K562 (cell line): Measurements from ENCODE around the gene LPCAT1. TPM values are rescaled to one million over a fixed set of nuclear protein-coding genes. Genes with fewer than 3 reads are reported as not detected.

ENCODE experiments used
- CC2D1A ChIP-seq: fragments of 450-650 bp; IDR thresholded peaks from 2 replicates; pipeline ENCODE4 v1.6.1; 2017; ENCODE audit warnings: mild to moderate bottlenecking
- CTBP1 ChIP-seq: fragments of 450-650 bp; IDR thresholded peaks from 2 replicates; pipeline ENCODE4 v1.6.1; 2016; ENCODE audit warnings: borderline replicate concordance
- HDAC8 ChIP-seq: fragments of 450-650 bp; IDR thresholded peaks from 2 replicates; pipeline ENCODE4 v1.6.1; 2016; ENCODE audit warnings: mild to moderate bottlenecking, missing genetic modification characterization, moderate library complexity, missing compliant biosample characterization
- NFE2 ChIP-seq: IDR thresholded peaks from 2 replicates; pipeline ENCODE4 v1.6.1; 2014; ENCODE audit warnings: antibody characterized with exemption, low read depth
- RBFOX2 ChIP-seq: fragments of 200-400 bp; formaldehyde crosslinking; IDR thresholded peaks from 2 replicates; pipeline ENCODE4 v1.6.1; 2017; ENCODE audit warnings: low read depth, mild to moderate bottlenecking, low read length, moderate library complexity
- SUPT5H ChIP-seq: fragments of 450-650 bp; IDR thresholded peaks from 2 replicates; pipeline ENCODE4 v1.6.1; 2016
- TAF15 ChIP-seq: fragments of 200-400 bp; formaldehyde crosslinking; IDR thresholded peaks from 2 replicates; pipeline ENCODE4 v1.6.1; 2017; ENCODE audit warnings: mild to moderate bottlenecking, low read depth, low read length, moderate library complexity
- ZNF197 ChIP-seq: fragments of 200-800 bp; sonication (Bioruptor generic); IDR thresholded peaks from 2 replicates; pipeline ENCODE4 v1.6.1; 2016; ENCODE audit warnings: low read depth, missing genetic modification characterization, missing compliant biosample characterization
- ZZZ3 ChIP-seq: fragments of 450-650 bp; IDR thresholded peaks from 2 replicates; pipeline ENCODE4 v1.6.1; 2016; ENCODE audit warnings: antibody characterized with exemption, mild to moderate bottlenecking, moderate library complexity
- polyA plus RNA-seq, 8 experiments: library from polyadenylated mRNA; depleted of rRNA in 4 of 8; stranded (reverse) in 5 of 8; unstranded in 3 of 8; fragments of >200 nt; fragmentation: Nextera tagmentation in 2 of 8; fragmentation: Illumina TruSeq in 1 of 8; extraction: Ambion mirVana in 2 of 8; extraction: Trizol in 1 of 8; gene quantifications; 2 replicates each; pipeline versions ENCODE4 v1.2.1 to v1.2.3, GENCODE V29; 2011 to 2014; ENCODE audit warnings: inconsistent platforms in 1 of 8, missing spikeins in 1 of 8
- total RNA-seq, 7 experiments: library from RNA; depleted of rRNA in 6 of 7; stranded (reverse); fragments of >200 nt in 6 of 7; fragmentation: Illumina TruSeq in 2 of 7; extraction: Trizol in 2 of 7; gene quantifications; 2 replicates each; pipeline versions ENCODE4 v1.2.1 to v1.2.3, GENCODE V29; 2011 to 2021; ENCODE audit warnings: low replicate concordance in 1 of 7
- TF ChIP-seq, protein P1 (sequence below): fragments of 250-450 bp; sonication (Bioruptor Pico); IDR thresholded peaks from 2 replicates; pipeline ENCODE4 v1.8.0; 2021; ENCODE audit warnings: borderline replicate concordance, mild to moderate bottlenecking, moderate library complexity; ENCODE audit not compliant: poor library complexity, severe bottlenecking
- TF ChIP-seq, protein P2 (sequence below): fragments of 450-650 bp; IDR thresholded peaks from 2 replicates; pipeline ENCODE4 v1.6.1; 2018; ENCODE audit warnings: mild to moderate bottlenecking, low read depth; ENCODE audit not compliant: partially characterized antibody
- TF ChIP-seq, protein P3 (sequence below): fragments of 450-650 bp; IDR thresholded peaks from 2 replicates; pipeline ENCODE4 v1.6.1; 2018; ENCODE audit not compliant: partially characterized antibody

Gene LPCAT1
- total and polyA plus RNA-seq, 9 of the 15 experiments (the other 6 are each of a cell fraction or from before 2014, with no cell fraction given): 0.14 to 18.4 (median 13.9) TPM

DNA sequence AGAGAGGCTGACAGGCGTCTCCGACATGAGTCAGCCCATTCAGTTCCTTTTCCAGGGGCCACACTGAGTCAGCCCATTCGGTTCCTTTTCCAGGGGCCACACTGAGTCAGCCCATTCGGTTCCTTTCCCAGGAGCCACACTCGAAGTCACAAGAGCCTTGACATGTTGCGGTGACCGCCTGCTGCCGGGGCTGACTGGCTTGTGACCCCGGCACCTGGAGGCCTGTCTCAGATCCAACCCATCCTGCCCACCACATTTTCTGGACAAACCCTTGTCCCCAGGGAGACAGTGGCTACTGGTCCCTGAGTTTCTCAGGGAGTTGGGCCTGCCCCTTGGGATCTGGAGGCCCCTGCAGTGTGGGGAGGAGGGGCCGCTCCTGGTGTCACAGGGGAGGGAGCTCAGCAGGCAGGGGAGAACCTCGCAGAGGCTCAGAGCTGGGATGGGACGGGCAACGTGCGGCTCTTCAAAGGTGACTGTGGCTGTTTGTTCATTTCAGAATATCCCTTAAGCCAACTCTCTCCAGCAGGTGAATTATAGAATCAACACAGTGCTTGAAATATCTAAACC is 40.5 kb upstream of the LPCAT1 start (continued):
- TF ChIP-seq, protein P1, sequence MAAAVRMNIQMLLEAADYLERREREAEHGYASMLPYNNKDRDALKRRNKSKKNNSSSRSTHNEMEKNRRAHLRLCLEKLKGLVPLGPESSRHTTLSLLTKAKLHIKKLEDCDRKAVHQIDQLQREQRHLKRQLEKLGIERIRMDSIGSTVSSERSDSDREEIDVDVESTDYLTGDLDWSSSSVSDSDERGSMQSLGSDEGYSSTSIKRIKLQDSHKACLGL (CRISPR knock-in tag): no peak
- TF ChIP-seq ZNF197 (CRISPR knock-in tag) (no peak), CC2D1A (no peak), CTBP1 (no peak), RBFOX2 (no peak), TAF15 (no peak), NFE2 (peak; percentile 45), SUPT5H (no peak), HDAC8 (tag) (no peak), ZZZ3 (no peak)
- TF ChIP-seq, protein P2, sequence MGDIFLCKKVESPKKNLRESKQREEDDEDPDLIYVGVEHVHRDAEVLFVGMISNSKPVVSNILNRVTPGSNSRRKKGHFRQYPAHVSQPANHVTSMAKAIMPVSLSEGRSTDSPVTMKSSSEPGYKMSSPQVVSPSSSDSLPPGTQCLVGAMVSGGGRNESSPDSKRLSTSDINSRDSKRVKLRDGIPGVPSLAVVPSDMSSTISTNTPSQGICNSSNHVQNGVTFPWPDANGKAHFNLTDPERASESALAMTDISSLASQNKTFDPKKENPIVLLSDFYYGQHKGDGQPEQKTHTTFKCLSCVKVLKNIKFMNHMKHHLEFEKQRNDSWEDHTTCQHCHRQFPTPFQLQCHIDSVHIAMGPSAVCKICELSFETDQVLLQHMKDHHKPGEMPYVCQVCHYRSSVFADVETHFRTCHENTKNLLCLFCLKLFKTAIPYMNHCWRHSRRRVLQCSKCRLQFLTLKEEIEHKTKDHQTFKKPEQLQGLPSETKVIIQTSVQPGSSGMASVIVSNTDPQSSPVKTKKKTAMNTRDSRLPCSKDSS: no peak
- TF ChIP-seq, protein P3, sequence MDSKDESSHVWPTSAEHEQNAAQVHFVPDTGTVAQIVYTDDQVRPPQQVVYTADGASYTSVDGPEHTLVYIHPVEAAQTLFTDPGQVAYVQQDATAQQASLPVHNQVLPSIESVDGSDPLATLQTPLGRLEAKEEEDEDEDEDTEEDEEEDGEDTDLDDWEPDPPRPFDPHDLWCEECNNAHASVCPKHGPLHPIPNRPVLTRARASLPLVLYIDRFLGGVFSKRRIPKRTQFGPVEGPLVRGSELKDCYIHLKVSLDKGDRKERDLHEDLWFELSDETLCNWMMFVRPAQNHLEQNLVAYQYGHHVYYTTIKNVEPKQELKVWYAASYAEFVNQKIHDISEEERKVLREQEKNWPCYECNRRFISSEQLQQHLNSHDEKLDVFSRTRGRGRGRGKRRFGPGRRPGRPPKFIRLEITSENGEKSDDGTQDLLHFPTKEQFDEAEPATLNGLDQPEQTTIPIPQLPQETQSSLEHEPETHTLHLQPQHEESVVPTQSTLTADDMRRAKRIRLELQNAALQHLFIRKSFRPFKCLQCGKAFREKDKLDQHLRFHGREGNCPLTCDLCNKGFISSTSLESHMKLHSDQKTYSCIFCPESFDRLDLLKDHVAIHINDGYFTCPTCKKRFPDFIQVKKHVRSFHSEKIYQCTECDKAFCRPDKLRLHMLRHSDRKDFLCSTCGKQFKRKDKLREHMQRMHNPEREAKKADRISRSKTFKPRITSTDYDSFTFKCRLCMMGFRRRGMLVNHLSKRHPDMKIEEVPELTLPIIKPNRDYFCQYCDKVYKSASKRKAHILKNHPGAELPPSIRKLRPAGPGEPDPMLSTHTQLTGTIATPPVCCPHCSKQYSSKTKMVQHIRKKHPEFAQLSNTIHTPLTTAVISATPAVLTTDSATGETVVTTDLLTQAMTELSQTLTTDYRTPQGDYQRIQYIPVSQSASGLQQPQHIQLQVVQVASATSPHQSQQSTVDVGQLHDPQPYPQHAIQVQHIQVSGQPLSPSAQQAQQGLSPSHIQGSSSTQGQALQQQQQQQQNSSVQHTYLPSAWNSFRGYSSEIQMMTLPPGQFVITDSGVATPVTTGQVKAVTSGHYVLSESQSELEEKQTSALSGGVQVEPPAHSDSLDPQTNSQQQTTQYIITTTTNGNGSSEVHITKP: peak; percentile 85
- TF ChIP-seq, all 486 proteins: peak for 15
